ENCODE measurements around the gene SP8. TPM values are rescaled to one million over a fixed set of nuclear protein-coding genes. Genes with fewer than 3 reads are reported as not detected.
A peak's percentile ranks its signal among the peaks of the same experiment; 100 is the strongest.
"Not testable (repeated sequence)": the region's sequence is repeated elsewhere in the genome, so short reads cannot be mapped to it uniquely, and the experiment has no call there.

The SP8 gene
- total RNA-seq, result not detected
- long read RNA-seq, result 0 reads

DNA sequence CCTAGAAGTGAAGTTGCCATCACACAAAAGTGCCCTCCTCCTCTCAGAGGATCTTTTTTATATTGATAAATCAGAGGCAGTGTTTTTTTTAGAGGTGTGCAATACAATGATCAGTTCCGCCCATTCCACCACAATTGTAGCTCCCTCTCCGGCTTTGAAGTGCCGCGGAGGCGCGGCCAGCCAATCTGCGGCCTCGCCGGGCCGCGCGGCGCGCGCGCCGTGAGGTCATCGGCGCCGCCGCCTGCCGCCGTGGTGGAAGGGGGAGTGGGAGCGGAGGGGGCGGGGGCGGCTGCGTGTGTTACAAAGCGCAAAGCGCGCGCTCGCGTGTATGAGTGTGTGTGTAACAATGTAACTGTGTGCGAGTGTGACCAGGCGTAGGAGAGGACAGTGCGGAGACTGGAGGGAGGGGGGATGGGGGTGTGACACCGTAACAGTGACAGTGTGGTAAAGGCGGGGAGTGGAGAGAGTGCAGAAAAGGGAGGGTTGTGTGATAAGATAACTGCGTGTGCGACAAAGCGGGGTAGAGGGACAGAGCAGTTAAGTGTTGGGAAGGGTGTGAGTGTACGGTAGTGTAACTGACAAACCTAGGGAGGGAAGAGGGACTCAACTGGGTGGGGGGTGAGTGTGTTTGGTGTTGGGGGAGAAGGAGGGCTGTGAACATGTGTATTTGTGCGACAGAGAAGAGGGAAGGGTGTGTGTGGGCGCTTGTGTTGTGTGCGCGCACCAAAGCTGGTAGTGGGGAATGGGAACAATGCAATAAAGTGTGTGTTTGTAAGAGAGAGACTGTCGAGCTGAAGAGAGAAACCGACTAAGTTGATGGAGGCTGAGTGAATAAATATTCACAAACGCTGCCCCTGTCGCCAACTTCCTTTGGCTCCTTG, at the start of gene SP8:
Gene SP8 (minus strand): TSS at position 108 of the 881 bp plus-strand sequence. CDS start 88 bp downstream, at position 20.
- no peak for ATAC-seq
- DNase-seq, result peak; percentile 33
- intact Hi-C loops (cut with micrococcal nuclease), result no loop called here

DNA sequence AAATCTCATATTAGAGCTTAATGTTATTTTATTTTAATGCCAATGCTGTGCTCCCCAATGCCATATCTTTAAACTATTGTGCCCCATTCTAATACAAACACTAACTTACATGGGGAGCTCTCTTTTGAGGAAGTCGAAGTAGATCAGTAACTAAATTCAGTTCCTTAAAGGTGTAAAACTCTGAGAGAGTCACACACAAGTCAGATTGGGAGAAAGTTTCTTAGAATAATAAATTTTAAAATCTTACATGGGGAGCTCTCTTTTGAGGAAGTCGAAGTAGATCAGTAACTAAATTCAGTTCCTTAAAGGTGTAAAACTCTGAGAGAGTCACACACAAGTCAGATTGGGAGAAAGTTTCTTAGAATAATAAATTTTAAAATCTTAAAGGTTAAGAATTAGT, 49.7 kb upstream of the SP8 start:
- DNase-seq; ATAC-seq; intact Hi-C loops (cut with micrococcal nuclease): not testable (repeated sequence)

DNA sequence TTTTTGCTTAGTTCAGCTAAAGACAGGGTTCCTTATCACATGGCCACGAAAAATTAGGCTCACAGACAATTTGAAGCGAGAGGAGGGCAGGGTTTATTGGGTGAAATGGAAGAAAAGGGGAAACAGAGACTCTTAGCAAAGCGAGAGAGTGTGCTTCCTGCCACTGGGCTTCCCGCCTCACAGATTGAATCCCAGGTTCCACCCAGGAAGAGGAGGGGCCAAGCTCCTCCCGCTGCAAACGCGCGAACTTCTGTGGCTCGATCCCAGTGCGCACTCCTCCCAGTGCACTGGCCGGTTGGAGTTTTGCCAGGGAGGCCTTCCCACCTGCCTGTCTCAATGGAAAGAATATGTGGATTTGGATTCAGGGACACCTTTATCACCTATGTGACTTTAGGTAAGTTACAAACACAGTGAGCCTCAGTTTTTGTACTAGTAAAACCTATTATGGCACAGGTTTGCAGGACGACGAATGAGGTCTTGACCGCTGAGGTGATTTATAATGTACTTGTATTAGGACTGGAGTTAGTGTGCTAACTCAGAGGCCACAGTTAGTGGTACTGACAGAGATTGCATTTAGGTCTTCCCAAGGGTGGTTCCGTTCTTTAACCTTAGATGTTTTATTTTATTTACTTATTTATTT, 48.5 kb upstream of the SP8 start:
- intact Hi-C loops (cut with micrococcal nuclease), result no loop called here
- DNase-seq, result no peak
- no peak for ATAC-seq

- ATAC-seq, result no peak
- intact Hi-C loops (cut with micrococcal nuclease), result no loop called here
- no peak for DNase-seq
Measured at GRCh38 chr7:20834656-20835055, 48.0 kb upstream of the SP8 start.

DNA sequence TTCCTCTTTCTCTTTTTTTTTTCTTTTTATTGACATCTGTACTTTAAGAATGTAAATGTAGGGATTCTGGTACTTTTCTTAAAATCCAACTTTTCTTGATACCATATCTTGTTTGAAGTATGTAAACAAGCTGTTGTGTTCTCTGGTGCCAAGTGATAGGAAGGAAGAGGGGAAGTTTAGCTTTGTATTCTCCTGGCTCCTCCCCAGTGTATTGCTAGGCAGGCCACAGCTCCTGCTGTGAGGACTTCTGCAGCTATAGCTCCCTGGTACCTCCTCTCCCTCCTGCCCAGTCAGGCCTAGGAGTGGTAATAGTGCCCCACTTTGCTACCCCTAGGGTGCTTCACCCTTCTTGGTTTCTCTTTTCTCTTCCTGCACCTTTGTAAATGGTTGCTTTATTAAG, 45.3 kb upstream of the SP8 start:
- no peak for DNase-seq
- intact Hi-C loops (cut with micrococcal nuclease), result no loop called here
- no peak for ATAC-seq

DNA sequence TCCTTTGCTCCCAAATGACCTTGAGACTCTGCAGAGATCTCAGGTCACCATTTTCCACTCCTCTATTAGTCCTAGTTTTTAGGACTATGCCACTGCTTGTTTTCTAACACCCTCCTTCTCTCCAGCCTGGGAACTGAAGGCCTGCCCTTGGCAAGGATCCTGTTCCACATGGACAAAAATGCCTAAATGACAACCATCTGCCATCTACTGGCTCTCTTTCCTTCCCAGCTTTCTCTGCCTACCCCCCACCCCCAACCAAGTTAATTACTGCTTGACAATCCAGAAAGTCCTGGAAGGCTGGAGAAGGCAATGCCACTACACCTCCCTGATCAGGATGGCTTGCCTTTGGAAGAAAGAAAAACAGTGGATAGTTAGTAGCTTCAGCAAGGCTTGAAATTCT, 44.8 kb upstream of the SP8 start:
- ATAC-seq (no peak), DNase-seq (no peak)
- intact Hi-C loops (cut with micrococcal nuclease), result no loop called here

DNA sequence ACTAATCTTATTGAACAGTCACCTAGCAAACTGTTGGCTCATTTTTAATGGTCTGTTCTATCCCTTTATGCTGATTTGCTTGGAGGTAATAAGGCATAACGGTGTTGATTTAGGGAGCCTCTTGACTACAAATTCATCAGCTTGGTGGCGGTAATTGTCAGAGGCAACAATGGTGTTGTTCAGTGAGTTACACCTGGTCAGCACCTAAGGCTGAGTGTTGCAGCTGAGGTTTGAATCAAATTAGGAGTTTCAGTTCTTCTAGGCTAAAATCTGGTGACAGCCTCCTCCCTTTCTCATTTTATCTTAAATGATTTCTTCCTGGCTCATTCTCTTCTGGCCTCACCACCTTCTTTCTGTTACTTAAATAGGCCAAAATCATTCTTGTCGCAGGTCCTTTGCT, 42.3 kb upstream of the SP8 start:
- intact Hi-C loops (cut with micrococcal nuclease), result no loop called here
- ATAC-seq, result no peak
- DNase-seq, result no peak

DNA sequence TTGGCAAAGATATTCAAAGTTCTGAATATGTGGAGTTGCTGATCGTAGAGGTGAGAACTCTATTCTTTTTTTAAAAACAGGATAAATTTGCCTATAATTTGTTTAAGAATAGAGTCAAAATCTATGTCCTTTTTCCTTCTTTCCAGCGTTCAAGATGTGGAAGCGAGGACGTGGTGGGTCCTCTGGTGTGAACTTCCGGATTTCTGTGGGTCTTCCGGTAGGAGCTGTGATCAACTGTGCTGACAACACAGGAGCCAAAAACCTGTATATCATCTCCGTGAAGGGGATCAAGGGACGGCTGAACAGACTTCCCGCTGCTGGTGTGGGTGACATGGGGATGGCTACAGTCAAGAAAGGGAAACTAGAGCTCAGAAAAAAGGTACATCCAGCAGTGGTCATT, 40.5 kb upstream of the SP8 start:
- no peak for DNase-seq
- intact Hi-C loops (cut with micrococcal nuclease), result no loop called here
- ATAC-seq, result no peak

DNA sequence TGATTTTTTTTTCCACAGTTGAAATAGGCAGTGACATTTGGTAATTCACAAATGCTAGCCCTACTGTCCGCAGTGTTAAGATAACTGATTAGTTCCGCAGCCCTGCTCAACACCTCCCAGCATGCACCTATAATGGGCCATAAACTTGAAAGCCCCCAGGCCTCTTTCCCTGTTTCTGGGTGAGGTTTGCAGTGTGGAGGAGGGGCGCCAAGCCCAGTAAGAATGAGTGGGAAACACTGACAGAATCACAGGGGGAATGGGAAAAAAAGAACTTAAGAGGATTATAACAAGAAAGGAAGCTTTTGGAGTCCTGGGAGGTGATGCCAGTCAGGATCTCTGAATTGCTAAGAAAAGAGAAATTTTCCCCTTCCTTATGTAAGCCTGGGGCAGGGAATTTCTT, 39.6 kb upstream of the SP8 start:
- intact Hi-C loops (cut with micrococcal nuclease), result no loop called here
- no peak for ATAC-seq
- DNase-seq, result no peak

DNA sequence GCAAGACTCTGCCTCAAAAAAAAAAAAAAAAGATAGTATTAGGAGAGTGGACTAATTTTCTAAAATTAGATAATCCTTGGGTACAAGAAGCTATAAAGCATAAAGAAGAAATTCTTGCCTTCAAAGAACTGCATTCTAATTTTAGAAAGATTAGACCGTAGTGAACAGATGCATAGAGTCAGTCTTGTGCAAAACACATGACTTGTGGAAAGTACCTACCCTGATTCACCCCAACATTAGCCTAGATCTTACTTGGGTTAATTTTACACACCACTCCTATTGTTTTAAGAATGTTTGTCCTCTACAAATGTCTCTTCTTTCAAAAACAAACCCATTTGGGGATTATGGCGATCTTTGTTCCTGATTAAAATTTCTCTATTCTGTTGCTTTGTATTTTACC, 38.9 kb upstream of the SP8 start:
- no peak for DNase-seq
- intact Hi-C loops (cut with micrococcal nuclease), result no loop called here
- ATAC-seq, result no peak

DNA sequence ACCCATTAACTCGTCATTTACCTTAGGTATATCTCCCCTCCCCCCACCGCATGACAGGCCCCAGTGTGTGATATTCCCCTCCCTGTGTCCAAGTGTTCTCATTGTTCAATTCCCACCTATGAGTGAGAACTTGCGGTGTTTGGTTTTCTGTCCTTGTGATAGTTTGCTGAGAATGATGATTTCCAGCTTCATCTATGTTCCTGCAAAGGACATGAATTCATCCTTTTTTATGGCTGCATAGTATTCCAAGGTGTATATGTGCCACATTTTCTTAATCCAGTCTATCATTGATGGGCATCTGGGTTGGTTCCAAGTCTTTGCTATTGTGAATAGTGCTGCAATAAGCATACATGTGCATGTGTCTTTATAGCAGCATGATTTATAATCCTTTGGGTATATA, 34.7 kb upstream of the SP8 start:
- ATAC-seq; intact Hi-C loops (cut with micrococcal nuclease); DNase-seq: not testable (repeated sequence)

DNA sequence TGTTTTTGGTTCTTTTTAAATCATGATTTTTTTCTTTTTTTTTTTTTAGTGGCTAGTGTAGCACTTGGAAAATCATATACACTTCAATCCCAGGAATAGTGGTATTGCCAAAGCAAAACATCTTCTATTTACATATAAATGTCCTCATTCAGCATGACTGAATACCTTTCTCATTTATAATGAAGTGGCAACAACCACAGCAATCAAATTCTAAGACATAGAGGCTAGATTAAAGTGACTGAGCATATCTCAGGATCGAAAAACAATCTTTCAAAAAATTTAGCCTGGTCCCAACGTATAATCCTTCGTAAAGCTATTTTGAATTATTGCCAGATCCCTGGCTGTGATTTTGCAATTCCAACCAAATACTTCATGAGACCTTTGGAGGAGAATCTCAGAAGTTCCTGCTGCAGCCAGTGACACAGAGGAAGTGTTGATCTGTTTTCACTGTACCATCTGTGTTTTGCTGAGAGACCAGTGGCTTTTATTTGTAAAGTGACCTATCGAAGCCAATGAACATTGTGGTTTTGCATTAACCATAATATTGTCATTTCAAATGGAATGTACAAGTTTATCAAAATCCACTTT, 29.8 kb upstream of the SP8 start:
- ATAC-seq, result no peak
- DNase-seq, result no peak
- intact Hi-C loops (cut with micrococcal nuclease), result no loop called here

- ATAC-seq, result no peak
- intact Hi-C loops (cut with micrococcal nuclease), result no loop called here
- no peak for DNase-seq
Measured at GRCh38 chr7:20804345-20804744, 17.7 kb upstream of the SP8 start.

DNA sequence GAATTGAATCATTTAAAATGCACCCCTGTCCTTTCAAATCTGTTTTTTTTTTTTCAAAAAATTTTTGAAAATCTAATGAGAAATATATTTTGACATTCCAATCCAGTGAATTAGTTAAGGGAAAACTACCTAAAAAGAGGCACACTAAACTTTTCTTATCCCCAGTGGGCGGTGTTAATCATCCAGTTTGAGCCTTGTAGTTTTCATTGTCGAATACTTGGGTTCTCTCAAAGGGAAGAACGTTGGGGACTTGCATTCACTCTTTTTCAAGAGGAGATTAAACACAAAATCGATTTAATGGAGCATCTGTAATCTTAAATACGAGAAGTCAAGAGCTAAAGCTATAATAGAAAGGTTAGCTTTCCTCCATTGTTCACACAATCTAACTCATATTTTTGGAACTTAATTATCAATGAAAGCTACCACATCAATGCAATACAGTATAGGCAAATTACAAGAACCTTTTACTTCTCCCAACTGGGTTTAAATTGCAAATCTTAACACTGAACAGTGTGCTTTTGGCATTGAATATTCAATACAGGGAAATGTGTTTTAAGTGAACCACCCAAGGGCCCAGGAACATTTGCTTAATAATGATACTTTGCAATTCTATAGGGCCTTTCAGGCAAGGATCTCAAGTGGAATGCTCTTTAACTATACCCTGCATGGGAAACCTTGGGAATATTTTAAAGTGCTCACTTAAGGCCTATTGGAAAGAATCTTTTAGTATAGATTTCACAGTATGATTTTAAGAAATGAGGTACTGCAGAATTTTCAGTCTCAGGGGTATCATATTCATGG, 13.1 kb upstream of the SP8 start:
- DNase-seq, result no peak
- ATAC-seq, result no peak
- intact Hi-C loops (cut with micrococcal nuclease), result no loop called here

DNA sequence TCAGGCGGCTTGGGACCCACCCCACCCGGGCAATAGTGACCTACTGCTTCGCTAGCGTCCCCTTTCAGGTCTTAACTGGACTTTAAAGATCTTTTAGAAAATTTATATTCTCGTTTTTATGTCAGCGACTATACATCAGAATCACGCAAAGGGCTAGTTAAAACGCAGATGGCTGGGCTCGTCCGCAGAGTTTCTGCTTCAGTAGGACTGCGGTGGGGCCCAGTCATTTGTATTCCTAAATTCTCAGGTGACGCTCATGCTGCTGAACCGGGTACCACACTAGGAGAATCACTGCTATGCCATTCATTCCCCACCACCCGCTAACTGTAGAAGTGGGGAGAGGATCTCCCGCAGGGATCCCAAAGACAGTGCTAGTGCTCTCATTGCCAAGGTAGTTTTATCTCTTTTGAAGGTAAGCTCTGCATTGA, 12.0 kb upstream of the SP8 start:
- intact Hi-C loops (cut with micrococcal nuclease), result no loop called here
- no peak for ATAC-seq

GRCh38 chr7:20798081-20798693, 11.5 kb upstream of the SP8 start:
- DNase-seq, result peak; percentile 50
- intact Hi-C loops (cut with micrococcal nuclease), result no loop called here

More for the DNA sequence above, 12.0 kb upstream of the SP8 start:
- DNase-seq, result no peak

DNA sequence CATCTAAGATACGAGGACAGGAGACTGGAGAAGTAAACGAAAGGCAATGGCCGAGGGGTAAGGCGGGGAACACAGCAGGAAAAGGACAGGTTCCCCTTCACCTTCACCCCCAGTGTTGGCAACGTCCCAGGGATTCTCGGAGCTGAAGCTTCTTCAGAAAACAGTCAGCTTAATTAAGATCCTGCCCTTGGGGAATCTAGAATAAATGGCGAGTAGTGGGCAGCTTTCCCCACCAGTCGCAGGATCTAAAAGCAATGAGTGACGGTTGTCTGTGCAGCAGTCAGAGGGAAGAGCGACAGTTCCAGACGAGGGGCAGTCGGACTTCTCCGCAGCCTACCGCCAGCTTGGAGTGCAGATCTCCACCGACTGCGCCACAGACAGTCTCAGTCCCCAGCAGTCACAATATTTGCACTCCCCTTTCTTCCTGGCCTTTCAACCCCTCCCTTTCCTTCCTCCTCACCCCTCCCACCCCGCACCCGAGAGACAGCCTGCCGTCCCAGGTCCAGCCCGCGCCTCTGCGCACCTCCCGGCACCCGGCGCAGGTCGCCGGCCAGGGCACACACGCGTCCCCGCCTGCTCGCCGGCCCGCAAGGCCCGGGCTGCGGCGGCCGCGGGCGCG, 10.9 kb upstream of the SP8 start:
- ATAC-seq, result no peak
- intact Hi-C loops (cut with micrococcal nuclease), result no loop called here
- DNase-seq, result no peak

More at GRCh38 chr7:20798081-20798693, 11.5 kb upstream of the SP8 start:
- peak; percentile 91 for ATAC-seq

GRCh38 chr7:20797042-20797461, 10.4 kb upstream of the SP8 start:
- intact Hi-C loops (cut with micrococcal nuclease), result no loop called here
- ATAC-seq, result no peak
- no peak for DNase-seq

GRCh38 chr7:20796500-20796899, 9.8 kb upstream of the SP8 start:
- intact Hi-C loops (cut with micrococcal nuclease), result no loop called here
- DNase-seq (no peak), ATAC-seq (no peak)
